HG03196 (cell line): ENCODE results near the gene TMEM270.
"Not testable (repeated sequence)": the region's sequence is repeated elsewhere in the genome, so short reads cannot be mapped to it uniquely, and the experiment has no call there.

Experiments used
- ATAC-seq: cut with Tn5 transposase; IDR thresholded peaks from one replicate; pipeline ENCODE4 v1.9.1; 2021; ENCODE audit not compliant: unreplicated experiment

Gene TMEM270

DNA sequence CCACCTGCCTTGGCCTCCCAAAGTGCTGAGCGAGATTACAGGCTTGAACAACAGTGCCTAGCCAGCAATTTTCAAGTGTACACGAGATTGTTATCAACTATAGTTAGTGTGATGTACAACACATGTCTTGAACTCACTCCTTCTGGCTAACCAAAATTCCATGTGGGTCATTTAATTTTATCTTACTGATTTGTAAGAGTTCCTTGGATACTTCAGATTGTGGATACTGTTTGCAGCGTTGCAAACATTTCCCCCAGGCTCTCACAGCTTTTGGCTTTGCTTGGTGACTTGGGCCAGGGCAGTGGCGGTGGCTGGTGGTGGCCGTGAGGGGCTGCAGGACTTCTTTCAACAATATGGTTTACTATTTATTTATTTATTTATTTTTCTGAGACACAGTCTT, 8.5 kb upstream of the TMEM270 start:
- no peak for ATAC-seq

DNA sequence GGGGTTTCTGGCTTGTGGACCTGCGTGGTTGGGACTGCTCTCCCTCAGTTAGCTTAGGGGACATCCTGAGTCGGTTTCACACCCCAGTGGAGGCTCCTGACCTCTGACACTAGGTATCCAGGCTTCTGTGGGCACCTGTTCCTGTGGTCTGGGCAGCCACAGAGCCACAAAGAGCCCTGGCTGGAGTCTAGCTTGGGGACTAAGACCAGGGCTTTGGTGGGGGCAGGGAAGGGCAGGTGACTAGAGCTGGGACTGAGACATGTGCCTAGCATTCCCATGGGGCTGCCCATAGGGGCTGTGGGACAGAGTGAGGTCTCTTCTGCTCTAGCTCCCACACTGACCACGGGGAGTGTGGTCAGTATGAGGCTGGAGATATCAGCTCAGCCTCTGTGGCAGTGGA, 4.0 kb upstream of the TMEM270 start:
- ATAC-seq = no peak

DNA sequence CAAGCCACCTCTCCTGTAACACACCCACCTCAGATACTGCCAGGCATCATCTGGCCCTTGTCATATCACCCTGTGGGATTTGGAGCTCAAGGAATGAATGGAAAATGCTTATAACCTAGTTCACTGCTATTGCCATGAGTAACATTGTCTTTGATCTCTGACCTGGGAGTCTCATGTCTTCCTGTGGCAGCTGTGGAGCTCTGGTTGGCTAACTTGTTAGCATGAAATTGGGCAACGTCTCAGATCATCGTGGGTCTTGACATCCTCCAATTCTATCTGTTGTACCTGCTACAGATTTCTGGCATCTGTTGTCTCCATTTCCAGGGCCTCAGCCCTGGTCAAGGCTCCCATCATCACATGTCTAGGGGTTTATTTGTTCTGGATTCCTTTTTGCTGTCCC, 2.2 kb upstream of the TMEM270 start:
- ATAC-seq = no peak

DNA sequence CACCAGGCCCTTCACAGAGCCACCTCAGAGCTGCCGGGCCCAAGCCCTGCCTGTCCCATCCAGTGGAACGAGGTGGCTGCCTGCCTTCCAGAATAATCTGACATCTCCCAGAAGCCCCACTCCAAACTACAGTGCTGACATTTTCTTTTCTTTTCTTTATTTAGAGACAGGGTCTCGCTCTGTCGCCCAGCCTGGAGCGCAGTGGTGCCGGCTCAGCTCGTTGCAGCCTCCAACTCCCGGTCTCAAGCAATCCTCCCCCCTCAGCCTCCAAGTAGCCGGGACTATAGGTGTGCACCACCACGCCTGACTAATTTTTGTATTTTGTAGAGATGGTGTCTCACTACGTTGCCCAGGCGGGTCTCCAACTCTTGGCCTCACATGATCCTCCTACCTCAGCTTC, 346 bp downstream of the TMEM270 start:
- ATAC-seq = no peak

DNA sequence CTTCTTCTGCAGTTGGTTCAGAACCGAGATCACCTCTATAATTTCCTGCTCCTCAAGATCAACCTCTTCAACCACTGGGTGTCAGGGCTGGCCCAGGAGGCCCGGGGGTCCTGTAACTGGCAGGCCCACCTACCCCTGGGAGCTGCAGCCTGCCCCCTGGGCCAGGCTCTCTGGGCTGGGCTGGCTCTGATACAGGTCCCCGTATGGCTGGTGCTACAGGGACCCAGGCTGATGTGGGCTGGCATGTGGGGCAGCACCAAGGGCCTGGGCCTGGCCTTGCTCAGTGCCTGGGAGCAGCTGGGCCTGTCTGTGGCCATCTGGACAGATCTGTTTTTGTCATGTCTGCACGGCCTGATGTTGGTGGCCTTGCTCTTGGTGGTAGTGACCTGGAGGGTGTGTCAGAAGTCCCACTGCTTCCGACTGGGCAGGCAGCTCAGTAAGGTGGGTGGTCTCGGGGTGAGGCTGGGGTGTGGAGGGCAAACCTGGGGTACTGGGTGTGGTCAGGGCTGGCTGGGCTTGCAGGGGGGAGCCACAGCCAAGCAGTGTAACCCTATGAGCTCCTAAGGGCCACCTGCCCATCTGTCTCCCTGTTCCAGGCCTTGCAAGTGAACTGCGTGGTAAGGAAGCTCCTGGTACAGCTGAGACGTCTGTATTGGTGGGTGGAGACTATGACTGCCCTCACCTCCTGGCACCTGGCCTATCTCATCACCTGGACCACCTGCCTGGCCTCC, 4.2 kb downstream of the TMEM270 start:
- no peak for ATAC-seq

DNA sequence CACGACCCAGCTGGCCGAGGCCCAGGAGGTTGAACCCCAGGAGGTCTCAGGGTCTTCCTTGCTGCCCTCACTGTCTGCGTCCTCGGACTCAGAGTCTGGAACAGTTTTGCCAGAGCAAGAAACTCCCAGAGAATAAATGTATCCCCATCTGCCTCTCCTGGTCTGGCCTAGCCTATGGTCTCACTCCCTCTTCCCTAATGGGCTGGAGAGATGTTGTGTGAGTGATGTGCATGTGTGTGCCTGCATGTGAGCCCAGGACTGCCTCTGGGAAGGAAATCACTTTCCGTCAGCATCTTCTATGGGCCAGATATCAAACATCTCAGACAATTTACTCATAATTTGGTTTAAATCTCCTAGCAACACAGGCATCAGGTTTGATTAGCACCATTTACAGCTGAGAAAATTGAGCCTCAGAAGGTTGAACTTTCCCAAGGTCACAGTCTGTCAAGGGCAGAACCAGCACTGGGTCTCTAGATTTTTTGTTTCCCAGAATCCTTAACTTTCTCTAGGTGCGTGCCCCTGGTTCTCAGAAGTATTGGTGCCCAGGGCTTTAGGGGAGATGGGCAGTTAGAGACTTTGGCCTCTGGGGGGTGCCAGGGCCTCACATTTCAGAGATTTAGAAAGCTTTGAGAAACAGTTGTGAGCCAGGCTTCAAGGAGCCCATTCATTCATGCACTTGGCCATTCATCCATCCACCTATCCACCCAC, 4.9 kb downstream of the TMEM270 start:
- no peak for ATAC-seq

DNA sequence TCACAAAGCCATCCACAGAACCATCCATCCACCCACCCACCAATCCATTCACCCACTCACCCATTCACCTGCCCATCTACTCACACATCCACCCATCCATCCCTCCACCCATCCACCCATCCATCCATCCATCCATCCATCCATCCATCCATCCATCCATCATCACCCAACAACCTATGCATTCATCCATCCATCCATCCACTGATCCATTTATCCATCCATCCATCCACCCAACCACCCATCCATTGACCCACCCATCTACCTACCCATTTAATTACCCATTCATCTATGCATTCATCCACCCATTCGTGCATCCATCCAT, 5.4 kb downstream of the TMEM270 start:
- no peak for ATAC-seq

DNA sequence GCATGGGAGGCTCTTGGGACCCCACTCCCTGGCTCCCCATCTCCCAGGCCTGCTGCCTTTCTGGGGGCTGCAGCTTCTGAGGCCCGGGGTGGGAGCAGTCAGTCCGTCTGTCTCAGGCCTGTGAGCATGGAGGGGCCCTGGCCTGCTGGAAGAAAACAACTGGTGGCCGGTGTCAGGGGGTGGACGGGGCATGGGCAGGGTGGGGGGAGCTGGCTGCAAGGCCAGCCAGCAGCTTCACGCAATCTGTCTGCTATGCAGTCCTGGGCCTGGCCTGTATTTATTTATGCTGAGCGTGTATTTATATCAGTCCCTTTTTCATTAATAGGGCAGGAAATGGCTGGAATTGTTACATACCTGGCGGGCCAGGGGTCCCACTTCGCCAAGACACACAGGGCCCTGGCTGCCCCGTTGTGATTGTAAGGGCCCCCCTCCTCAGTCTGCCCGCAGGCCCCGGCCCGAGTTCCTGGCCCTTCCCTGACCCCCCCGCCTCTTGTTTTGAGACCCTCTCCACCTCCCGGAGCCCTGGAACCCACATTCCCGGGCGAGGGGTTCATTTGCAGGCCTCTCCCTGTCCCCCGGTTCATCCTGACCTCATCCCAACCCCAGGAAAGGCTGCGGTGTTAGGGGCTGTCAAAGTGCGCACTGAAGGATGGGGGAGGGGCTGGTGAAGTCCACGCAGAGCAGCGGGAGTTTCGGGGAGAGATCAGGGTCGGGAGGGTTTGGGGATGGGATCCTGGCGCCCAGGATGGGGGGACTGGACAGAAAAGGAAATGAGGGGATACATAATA, 8.2 kb downstream of the TMEM270 start:
- no peak for ATAC-seq

DNA sequence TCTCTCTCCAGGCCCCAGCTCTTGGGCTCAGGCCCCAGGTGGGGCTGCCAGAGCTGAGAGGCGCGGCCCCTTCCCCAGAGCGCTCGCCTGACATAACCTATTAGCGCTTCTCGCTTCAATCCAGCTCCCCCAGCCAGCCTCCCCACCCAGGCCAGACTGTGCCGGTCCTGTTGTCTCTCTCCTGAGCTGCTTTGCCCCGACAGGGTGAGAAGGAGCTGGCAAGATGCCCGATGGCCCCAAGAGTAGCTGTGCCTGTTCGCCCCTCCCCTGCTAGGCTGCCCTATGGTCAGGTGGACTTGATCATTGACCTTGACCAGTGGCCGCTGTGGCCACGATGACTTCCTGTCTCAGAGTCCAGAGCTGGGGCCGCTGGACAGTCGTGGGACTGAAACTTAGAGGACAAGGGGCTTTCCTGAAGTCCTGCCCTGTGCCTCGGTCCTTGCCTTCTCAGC, 9.1 kb downstream of the TMEM270 start:
- ATAC-seq = no peak

DNA sequence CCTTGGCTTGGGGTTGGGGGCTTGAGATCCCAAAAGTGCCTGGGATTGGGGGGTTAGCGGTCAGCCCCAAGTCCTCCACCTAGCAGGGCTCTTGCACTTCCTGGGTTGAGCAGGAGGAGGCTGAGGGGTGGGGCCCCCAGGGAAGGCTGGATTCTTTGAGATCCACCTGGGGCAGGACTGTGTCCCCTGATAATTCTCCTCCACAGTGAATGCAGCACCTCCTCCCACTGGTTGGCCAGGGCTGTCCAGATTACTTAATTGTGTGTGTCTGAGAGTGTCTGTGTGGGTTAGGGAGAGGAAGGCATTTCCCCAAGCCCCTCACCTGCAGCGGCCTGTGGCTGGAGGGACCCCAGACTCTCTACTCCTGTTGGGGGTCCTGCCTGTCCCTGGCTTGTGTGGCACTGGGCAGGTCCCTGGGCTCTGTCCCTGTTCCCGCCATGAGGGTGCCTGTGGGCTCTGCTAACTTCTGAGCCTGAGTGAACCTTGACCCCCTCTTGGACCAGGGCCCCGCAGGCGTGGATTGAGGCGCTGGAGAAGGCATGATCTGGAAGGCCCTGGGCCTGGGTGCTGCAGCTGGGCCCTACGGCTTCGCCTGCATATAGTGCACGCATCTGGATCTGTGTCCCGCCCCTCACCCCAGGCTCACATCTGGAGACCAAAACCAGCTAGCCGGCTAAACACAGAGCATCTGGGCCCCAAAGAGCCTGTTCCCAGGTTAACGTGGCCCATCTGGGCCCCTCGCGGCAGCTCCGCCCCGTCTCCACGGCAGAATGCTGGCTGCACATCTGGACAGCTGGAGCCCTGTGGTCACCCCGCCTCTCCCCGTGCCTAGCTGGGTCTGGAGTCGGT, 10.4 kb downstream of the TMEM270 start:
- ATAC-seq = no peak

DNA sequence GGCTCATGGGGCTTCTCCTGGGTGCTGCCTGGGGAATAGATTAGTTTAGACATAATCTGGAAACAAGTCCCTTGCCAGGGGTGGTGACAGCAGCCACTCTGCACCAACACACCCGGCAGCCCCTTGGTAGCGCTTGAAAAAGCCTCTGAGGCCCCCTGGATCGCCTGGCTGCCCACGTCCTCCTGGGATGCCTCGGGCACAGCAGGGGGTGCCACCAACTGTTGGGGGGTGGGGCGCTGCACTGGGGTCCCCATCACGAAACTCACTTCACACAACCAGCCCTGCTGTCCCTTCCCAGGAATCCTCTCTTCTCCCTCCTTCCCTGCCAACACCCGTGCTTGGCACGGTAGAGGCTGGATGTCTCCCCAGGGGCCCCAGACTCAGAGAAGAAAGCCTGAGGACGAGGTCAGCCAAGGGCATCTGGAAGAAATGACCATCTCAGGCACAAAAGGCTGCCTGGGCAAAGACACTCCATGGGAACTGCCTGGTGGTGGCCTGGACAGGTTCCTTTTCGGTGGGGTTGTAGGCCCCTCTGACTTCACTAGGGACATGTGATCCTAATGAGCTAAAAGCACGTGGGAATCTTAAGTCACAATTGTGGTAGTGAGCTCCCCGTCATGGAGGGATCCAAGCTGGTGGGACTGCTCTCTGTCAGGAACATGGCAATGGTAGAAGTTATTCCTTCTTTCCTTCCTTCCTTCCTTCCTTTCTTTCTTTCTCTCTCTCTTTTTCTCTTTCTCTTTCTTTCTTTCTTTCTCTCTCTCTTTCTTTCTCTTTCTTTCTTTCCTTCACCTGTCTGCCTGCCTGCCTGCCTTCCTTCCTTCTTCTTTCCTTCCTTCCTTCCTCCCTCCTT, 11.3 kb downstream of the TMEM270 start:
- no peak for ATAC-seq

DNA sequence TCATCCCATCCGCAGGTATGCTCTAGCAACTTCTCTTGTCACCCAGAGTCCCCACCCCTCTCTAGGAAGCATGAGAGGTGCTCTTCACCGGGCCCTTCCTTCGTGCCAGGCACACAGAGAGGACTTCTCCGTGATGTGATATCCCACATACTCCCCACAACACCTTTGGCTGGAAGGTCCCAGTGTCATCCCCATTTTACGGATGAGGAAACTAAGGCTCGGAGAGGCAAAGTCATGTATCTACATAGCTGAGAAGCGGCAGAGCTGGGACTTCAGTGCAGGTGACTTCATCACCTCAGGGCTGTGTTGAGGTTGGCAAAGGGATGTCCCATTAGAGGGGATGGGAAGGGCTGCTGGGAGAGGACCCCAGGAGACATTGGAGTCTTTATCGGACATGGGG, 15.4 kb downstream of the TMEM270 start:
- no peak for ATAC-seq

DNA sequence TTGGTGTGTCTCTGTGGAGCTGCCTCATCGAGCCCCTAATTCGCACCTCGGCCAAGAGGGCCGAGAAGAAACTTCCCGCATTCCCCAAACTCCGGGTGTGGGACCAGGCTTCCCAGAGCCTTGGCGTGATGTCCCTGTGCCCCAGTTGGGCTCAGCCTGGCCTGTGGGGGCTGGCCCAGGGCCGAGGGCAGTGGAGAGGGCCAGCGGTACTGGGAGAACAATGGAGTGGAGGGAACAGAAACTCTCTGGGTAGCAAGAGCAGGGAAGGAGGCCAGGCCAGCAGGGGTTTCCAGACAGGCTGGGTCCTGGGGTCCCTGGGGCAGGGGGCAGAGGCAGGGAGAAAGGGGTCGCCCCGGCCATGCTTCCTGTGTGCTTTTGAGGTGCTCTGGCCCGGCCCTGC, 16.0 kb downstream of the TMEM270 start:
- no peak for ATAC-seq

DNA sequence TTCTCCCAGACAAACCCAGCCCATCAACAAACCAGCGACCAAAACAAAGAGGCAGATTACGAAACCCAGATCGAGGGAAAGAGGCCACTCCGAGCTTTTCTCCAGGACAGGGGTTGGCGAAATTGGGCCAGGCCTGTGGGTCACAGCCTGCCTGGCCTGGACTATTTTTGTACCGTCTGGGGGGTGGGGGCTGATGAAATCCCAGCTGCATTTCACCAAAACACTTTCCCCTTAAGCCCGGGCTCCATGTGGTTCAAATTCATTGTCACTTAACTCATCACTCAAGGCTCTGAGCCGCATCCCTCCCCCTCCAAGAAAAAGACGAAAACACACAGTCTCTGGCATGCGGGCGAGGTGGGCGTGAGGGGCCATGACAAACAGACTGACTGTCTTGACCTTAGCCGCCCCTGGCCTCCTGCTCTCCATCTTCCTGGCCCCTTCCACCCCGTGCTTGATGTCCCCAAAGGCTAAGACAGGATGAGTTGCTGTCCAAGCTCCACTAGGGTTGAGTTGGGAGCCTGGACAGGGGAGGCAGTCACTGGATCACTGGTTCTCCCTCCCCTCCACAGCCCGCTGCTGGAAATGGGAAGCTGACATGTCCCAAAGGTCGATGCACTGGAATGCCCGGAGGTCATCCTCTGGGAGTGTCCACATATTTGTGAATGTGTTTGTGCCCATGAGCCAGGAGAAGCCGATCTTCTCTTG, 19.2 kb downstream of the TMEM270 start:
- ATAC-seq = no peak

DNA sequence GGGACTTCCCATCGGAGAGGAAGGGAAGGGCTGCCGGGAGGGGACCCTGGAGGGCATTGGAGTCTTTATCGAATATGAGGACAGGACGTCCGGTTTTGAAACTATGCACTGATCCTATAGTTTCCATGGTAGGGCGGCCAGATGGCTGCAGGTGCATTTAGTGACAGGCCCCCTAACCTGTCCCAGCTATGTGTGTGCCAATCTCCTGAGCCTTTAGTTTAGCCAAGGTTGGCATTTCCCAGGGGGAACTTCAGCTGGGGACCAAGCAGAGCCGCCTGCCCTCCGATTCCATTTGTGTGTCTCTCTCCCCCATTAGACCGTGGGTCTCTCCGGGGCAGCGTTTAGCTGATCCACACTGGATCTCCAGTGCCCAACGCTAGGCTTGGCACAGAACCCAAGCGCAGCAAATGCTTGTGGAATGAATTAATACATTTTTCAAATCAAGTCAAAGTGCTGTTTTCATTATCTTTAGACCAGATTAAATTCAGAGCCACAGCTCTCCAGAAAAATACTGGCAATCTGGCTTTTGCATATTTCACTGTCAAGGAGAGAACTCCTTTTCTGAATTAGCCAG, 19.9 kb downstream of the TMEM270 start:
- ATAC-seq = no peak

DNA sequence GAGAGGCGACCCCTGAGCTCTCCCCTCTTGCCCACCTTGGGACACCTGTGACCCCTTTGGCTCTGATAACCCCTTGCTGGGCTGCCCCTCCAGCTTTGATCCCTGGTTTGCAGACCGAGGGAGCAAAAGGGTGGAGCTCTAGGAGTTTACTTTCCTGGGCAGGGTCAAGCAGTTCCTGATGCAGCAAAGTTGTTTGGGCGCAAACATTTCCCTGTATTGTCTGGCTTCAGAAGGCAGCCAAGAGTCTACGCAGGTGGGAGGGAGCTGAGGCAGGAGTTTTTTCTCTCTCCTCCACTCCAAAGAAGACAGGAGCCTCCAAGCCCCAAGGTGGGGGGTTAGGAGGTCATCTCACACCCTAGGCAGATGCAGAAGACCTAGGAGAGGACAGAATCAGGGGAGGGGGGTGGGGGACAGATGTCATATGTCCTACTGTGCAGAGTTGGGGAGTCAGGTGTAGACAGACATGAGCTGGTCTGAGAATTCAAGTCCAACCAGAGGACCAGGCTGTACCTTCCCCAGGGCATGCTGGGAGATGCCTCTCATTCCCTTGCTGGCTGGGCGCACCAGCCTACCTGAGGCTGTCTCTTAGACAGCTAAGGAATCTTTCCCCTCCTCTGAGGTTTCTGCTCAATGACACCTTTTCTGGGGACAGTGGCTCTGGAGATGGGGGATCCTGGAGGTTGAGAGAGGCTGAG, 20.5 kb downstream of the TMEM270 start:
- ATAC-seq = no peak

DNA sequence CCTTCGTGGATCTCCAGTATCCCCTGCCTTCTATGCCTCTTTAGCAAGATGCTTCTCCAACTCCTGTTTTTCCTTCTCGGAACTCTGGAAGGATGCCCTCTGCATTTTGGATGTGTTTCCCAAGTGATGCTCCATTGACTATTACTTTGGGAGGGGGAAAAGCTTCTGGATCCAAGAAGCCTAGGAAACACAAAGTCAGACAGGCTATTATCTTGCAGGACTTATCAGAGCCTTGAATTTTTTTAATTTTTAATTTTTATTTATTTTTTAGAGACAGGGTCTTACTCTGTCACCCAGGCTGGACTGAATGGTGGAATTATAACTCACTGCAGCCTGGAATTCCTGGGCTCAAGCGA, 21.1 kb downstream of the TMEM270 start:
- no peak for ATAC-seq

DNA sequence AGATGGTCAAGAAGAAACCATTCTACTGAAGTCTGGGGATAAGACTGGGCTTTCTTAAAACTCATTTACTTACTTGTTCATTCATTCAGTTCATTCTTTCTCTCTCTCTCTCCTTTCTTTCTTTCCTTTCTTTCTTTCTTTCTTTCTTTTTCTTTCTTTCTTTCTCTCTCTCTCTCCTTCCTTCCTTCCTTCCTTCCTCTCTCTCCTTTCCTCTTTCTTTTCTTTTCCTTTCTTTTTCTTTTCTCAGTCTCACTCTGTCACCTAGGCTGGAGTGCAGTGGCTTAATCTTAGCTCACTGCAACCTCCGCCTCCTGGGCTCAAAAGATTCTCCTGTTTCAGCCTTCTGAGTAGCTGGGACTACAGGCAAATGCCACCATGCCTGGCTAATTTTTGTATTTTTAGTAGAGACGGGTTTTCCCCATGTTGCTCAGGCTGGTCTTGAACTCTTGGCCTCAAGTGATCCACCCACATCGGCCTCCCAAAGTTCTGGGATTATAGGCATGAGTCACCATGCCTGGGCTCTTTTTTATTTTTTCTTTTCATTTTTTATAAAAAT, 24.0 kb downstream of the TMEM270 start:
- not testable (repeated sequence) for ATAC-seq
